ENCODE measurements around the gene HTR6. TPM values are rescaled to one million over a fixed set of nuclear protein-coding genes. Genes with fewer than 3 reads are reported as not detected.
"Not testable (repeated sequence)": the region's sequence is repeated elsewhere in the genome, so short reads cannot be mapped to it uniquely, and the experiment has no call there.

The HTR6 gene
- total RNA-seq, 2 experiments from 2014 or later, result 0.10 TPM; not detected in 1

- Mint-ChIP-seq H3K9me3 (no peaks in the 10 kb centered on the region), H3K4me3 (no peak overlapping the region), H3K4me1 (no peaks in the 10 kb centered on the region), H3K27me3 (no peaks in the 10 kb centered on the region), H3K27ac (no peak overlapping the region), H3K36me3 (ENCODE audit: low read depth) (peaks cover 26% of the 10 kb centered on the region)
- no peak for DNase-seq
- ChIA-PET POLR2A (no interaction called here), CTCF (interaction anchor here (1.2 to 1.3 kb wide), 3 partner anchors 12 to 22 kb away, joined by 4 read pairs; no protein-coding TSS in a partner anchor)
Observed at GRCh38 chr1:19629357-19629756, 35.3 kb upstream of the HTR6 start.

- H3K27me3 Mint-ChIP-seq, H3K27ac Mint-ChIP-seq, H3K4me3 Mint-ChIP-seq, H3K4me1 Mint-ChIP-seq, DNase-seq, H3K9me3 Mint-ChIP-seq, POLR2A ChIA-PET: not testable (repeated sequence)
- CTCF ChIA-PET, result interaction anchor here (0.9 to 1.9 kb wide), 5 partner anchors 11 to 32 kb away, joined by 3 to 11 read pairs (median 3); no protein-coding TSS in a partner anchor
- peaks cover 21% of the 10 kb centered on the region for H3K36me3 Mint-ChIP-seq (ENCODE audit: low read depth)
Observed at GRCh38 chr1:19630192-19630591, 34.5 kb upstream of the HTR6 start.

DNA sequence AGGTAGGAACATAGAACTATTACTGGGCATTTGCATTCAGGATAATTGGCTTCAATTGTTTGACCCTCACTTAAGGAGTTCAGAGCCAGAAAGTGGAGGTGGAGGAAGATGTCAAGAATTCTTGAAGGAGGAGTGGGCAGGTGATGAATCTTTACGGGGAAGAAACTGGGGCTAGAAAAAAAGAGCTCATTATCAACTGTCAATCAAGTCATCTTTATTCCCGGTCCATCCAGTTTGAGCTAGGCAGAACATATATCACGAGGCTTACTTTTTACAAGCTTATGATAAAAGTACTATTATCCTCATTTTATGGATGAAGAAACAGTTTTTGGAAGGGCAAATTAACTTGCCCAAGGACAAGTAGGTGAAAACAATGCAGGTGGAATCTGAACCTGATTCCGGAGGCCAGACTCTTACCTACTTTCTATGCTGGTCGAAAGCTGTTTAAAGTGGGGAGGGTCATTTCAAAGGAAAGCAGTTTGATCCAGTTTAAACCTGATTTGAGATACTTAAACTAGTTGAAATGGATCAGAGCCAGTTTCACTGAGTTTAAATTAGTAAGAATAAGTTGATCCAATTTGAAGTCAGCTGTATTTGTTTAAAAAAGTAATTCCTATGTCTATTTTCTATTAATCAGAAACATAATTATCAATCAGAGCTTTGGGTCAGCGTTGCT is 33.8 kb upstream of the HTR6 start:
- Mint-ChIP-seq H3K27ac (no peak overlapping the region), H3K4me1 (no peaks in the 10 kb centered on the region), H3K4me3 (no peak overlapping the region), H3K27me3 (no peaks in the 10 kb centered on the region), H3K36me3 (ENCODE audit: low read depth) (peaks cover 19% of the 10 kb centered on the region), H3K9me3 (no peaks in the 10 kb centered on the region)
- no peak for DNase-seq
- ChIA-PET POLR2A (no interaction called here), CTCF (interaction anchor here (0.7 to 1.9 kb wide), 7 partner anchors 10 to 49 kb away, joined by 3 to 11 read pairs (median 4); no protein-coding TSS in a partner anchor)

- CTCF ChIA-PET, result interaction anchor here (0.6 kb wide), 2 partner anchors 15 to 416 kb away, joined by 3 read pairs; no protein-coding TSS in a partner anchor
Observed at GRCh38 chr1:19632211-19632610, 32.5 kb upstream of the HTR6 start.

GRCh38 chr1:19633106-19633505 is 31.6 kb upstream of the HTR6 start:
- no peaks in the 10 kb centered on the region for H3K4me1 Mint-ChIP-seq
- no peak overlapping the region for H3K4me3 Mint-ChIP-seq
- no peaks in the 10 kb centered on the region for H3K9me3 Mint-ChIP-seq
- no peak overlapping the region for H3K27ac Mint-ChIP-seq
- POLR2A ChIA-PET, result no interaction called here
- CTCF ChIA-PET, result interaction anchor here (0.6 kb wide), 1 partner anchor 697 kb away, joined by 4 read pairs; no protein-coding TSS in a partner anchor
- no peak for DNase-seq
- no peaks in the 10 kb centered on the region for H3K27me3 Mint-ChIP-seq
- H3K36me3 Mint-ChIP-seq (ENCODE audit: low read depth), result peaks cover 2% of the 10 kb centered on the region

More at GRCh38 chr1:19632211-19632610, 32.5 kb upstream of the HTR6 start:
- no peak overlapping the region for H3K27ac Mint-ChIP-seq
- DNase-seq, result no peak
- no peaks in the 10 kb centered on the region for H3K9me3 Mint-ChIP-seq
- peaks cover 6% of the 10 kb centered on the region for H3K36me3 Mint-ChIP-seq (ENCODE audit: low read depth)
- no peaks in the 10 kb centered on the region for H3K4me1 Mint-ChIP-seq
- H3K4me3 Mint-ChIP-seq, result no peak overlapping the region
- no peaks in the 10 kb centered on the region for H3K27me3 Mint-ChIP-seq
- POLR2A ChIA-PET, result no interaction called here

DNA sequence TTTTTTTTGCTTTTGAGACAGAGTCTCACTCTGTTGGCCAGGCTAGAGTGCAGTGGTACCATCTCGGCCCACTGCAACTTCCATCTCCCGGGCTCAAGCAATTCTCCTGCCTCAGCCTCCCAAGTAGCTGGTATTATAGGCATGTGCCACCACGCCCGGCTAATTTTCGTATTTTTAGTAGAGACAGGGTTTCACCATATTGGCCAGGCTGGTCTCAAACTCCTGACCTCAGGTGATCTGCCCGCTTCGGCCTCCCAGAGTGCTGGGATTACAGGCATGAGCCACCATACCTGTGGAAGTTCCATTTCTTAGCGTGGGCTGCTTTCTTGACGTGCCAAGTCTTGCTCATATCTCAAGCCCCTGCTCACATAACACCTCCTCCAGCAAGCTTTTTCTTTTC is 29.6 kb upstream of the HTR6 start:
- H3K9me3 Mint-ChIP-seq; POLR2A ChIA-PET; DNase-seq; CTCF ChIA-PET; H3K4me1 Mint-ChIP-seq; H3K27me3 Mint-ChIP-seq; H3K27ac Mint-ChIP-seq; H3K4me3 Mint-ChIP-seq; H3K36me3 Mint-ChIP-seq (ENCODE audit: low read depth): not testable (repeated sequence)

DNA sequence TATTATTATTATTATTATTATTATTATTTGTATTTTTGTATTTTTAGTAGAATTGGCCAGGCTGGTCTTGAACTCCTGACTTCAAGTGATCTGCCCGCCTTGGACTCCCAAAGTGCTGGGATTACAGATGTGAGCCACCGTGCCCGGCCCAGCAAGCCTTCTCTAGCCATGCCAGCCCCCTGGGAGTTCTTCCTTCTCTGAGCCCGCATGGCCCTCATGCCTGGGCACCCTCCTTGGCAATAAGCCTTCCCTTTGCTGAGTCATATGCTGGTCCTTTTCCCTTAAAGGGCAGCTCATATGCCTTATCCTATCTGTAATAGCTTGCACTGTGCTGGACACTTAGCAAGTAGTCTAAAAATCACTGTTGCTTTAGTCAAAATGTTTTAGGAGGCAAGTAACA is 29.0 kb upstream of the HTR6 start:
- ChIA-PET CTCF (no interaction called here), POLR2A (no interaction called here)
- no peak overlapping the region for H3K27ac Mint-ChIP-seq
- H3K4me3 Mint-ChIP-seq, result no peak overlapping the region
- H3K36me3 Mint-ChIP-seq (ENCODE audit: low read depth), result no peaks in the 10 kb centered on the region
- peaks cover 2% of the 10 kb centered on the region for H3K27me3 Mint-ChIP-seq
- no peaks in the 10 kb centered on the region for H3K4me1 Mint-ChIP-seq
- no peak for DNase-seq
- H3K9me3 Mint-ChIP-seq, result no peaks in the 10 kb centered on the region

- Mint-ChIP-seq H3K36me3 (ENCODE audit: low read depth) (no peaks in the 10 kb centered on the region), H3K9me3 (no peaks in the 10 kb centered on the region), H3K27ac (no peak overlapping the region), H3K4me1 (no peaks in the 10 kb centered on the region), H3K27me3 (peaks cover 5% of the 10 kb centered on the region), H3K4me3 (no peak overlapping the region)
- POLR2A ChIA-PET, result no interaction called here
- CTCF ChIA-PET, result no interaction called here
- DNase-seq, result no peak
Observed at GRCh38 chr1:19636065-19636464, 28.6 kb upstream of the HTR6 start.

DNA sequence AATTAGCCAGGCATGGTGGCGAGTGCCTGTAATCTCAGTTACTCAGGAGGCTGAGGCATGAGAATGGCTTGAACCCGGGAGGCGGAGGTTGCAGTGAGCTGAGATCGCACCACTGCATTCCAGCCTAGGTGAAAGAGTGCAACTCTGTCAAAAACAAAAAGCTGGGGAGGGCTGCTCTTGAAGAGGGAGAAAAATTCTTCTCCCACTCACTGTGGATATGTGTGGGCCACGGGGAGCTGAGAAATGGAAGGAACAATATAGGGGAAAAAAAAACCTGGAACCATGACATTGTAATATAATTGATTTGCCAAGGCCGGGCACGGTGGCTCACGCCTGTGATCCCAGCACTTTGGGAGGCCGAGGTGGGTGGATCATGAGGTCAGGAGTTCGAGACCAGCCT is 27.9 kb upstream of the HTR6 start:
- H3K36me3 Mint-ChIP-seq (ENCODE audit: low read depth), result not testable (repeated sequence)
- CTCF ChIA-PET, result interaction anchor here (1.0 kb wide), 1 partner anchor 25 kb away, joined by 5 read pairs; no protein-coding TSS in a partner anchor

GRCh38 chr1:19637606-19638005 is 27.1 kb upstream of the HTR6 start:
- CTCF ChIA-PET, result interaction anchor here (0.6 to 1.0 kb wide), 2 partner anchors 26 to 43 kb away, joined by 3 to 5 read pairs; no protein-coding TSS in a partner anchor
- POLR2A ChIA-PET, result no interaction called here

More for the DNA sequence above, 27.9 kb upstream of the HTR6 start:
- H3K9me3 Mint-ChIP-seq, H3K27ac Mint-ChIP-seq, DNase-seq, POLR2A ChIA-PET, H3K4me1 Mint-ChIP-seq, H3K27me3 Mint-ChIP-seq, H3K4me3 Mint-ChIP-seq: not testable (repeated sequence)

DNA sequence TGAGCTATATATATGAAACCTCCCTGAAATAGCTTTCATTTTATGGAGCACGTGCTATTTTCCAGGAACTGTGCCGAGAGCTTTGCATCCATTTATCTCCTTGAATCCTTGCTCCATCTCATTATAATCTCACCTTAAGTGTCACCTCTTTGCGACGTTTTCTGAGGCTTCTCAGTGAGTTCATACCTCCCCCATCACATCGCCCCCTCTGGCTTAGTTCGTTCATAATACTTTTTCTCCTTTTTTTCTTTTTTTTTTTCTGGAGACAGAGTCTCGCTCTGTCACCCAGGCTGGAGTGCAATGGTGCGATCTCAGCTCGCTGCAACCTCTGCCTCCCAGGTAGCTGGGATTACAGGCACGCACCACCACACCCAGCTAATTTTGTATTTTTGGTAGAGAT is 25.4 kb upstream of the HTR6 start:
- POLR2A ChIA-PET, H3K4me3 Mint-ChIP-seq, H3K4me1 Mint-ChIP-seq: not testable (repeated sequence)

More at GRCh38 chr1:19637606-19638005, 27.1 kb upstream of the HTR6 start:
- Mint-ChIP-seq H3K9me3 (no peaks in the 10 kb centered on the region), H3K4me1 (no peaks in the 10 kb centered on the region), H3K27me3 (peaks cover 12% of the 10 kb centered on the region), H3K27ac (no peak overlapping the region), H3K36me3 (ENCODE audit: low read depth) (no peaks in the 10 kb centered on the region), H3K4me3 (no peak overlapping the region)
- DNase-seq, result no peak

DNA sequence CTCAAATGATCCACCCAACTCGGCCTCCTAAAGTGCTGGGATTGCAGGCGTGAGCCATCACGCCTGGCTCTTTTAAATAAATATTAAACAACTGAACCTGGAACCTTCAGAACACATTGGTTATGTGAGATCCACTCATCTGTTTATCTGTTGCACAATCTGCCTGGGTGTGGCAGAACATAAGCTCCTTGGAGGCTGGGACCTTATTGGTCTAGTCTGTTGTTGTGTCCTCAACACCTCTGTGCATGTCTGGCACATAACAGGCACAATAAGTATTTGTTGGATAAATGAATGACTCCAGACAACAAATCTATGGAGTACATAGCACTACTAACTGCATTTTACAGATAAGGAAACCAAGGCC is 24.7 kb upstream of the HTR6 start:
- peaks cover 9% of the 10 kb centered on the region for H3K4me1 Mint-ChIP-seq
- no peak for DNase-seq
- ChIA-PET CTCF (interaction anchor here (1.6 to 2.3 kb wide), 2 partner anchors 9 to 249 kb away, joined by 3 to 11 read pairs; no protein-coding TSS in a partner anchor), POLR2A (no interaction called here)
- peaks cover 2% of the 10 kb centered on the region for H3K36me3 Mint-ChIP-seq (ENCODE audit: low read depth)
- H3K27me3 Mint-ChIP-seq, result peaks cover 26% of the 10 kb centered on the region
- no peak overlapping the region for H3K4me3 Mint-ChIP-seq
- H3K27ac Mint-ChIP-seq, result no peak overlapping the region
- no peaks in the 10 kb centered on the region for H3K9me3 Mint-ChIP-seq

More for the DNA sequence above, 25.4 kb upstream of the HTR6 start:
- DNase-seq; H3K9me3 Mint-ChIP-seq; CTCF ChIA-PET; H3K27ac Mint-ChIP-seq; H3K36me3 Mint-ChIP-seq (ENCODE audit: low read depth): not testable (repeated sequence)
- peaks cover 23% of the 10 kb centered on the region for H3K27me3 Mint-ChIP-seq

GRCh38 chr1:19640363-19641316 is 24.0 kb upstream of the HTR6 start:
- DNase-seq, result no peak
- Mint-ChIP-seq H3K4me3 (no peak overlapping the region), H3K27ac (no peak overlapping the region)

More at GRCh38 chr1:19640363-19641316, 24.0 kb upstream of the HTR6 start:
- Mint-ChIP-seq H3K36me3 (ENCODE audit: low read depth) (peaks cover 2% of the 10 kb centered on the region), H3K27me3 (peaks cover 26% of the 10 kb centered on the region), H3K4me1 (peaks cover 10% of the 10 kb centered on the region), H3K9me3 (no peaks in the 10 kb centered on the region)
- POLR2A ChIA-PET, result no interaction called here
- CTCF ChIA-PET, result interaction anchor here (0.7 to 2.3 kb wide), 5 partner anchors 10 to 250 kb away, joined by 3 to 11 read pairs (median 3); no protein-coding TSS in a partner anchor

All from activated CD4-positive, alpha-beta T cell treated with anti-CD3 and anti-CD28 coated beads, Interleukin-2, amount 10 ng/mL, durations not matched to agents 7 days and 5 days (primary cell).